Measurements from ENCODE around the gene TCL1B. TPM values are rescaled to one million over a fixed set of nuclear protein-coding genes. Genes with fewer than 3 reads are reported as not detected.
A peak's percentile ranks its signal among the peaks of the same experiment; 100 is the strongest.

The TCL1B gene
- total and polyA plus RNA-seq, 4 donors, result 0.19 TPM; not detected in 3

DNA sequence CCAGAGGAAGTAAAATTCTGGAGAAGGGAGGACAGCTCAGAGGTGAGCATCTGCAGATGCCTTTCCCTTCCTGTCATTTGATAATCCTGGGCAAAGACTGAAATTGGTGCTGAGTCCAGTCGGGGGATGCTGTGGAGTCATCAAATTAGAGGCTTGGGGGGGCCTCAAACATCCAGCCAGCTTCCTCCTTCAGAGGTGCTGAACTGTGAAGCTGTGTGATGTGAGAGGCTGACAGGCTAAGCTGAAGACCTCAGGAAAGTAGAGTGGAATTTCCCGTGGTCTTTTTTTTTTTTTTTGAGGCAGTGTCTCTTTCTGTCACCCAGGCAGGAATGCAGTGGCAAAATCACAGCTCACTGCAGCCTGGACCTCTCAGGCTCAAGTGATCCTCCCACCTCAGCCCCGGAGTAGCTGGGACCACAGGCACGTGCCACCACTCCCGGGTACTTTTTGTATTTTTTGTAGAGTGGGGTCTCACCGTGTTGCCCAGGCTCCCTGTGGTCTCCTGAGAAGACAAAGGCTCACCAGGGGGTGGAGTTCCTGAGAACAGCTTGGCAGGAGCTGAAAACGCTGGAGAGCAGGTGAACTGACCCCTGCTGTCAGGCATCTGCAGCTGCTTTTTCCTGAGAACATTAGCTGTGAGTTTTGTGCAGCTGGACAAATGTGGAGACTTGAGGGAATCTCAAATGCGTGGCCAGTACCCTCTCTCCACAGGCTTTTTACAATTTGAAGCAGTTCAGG, 6.1 kb upstream of the TCL1B start:
- no peak overlapping the region for H3K9ac ChIP-seq (ENCODE audit: low read depth in 1 of 2, low read length in 2 of 2)
- TF ChIP-seq, protein P1, sequence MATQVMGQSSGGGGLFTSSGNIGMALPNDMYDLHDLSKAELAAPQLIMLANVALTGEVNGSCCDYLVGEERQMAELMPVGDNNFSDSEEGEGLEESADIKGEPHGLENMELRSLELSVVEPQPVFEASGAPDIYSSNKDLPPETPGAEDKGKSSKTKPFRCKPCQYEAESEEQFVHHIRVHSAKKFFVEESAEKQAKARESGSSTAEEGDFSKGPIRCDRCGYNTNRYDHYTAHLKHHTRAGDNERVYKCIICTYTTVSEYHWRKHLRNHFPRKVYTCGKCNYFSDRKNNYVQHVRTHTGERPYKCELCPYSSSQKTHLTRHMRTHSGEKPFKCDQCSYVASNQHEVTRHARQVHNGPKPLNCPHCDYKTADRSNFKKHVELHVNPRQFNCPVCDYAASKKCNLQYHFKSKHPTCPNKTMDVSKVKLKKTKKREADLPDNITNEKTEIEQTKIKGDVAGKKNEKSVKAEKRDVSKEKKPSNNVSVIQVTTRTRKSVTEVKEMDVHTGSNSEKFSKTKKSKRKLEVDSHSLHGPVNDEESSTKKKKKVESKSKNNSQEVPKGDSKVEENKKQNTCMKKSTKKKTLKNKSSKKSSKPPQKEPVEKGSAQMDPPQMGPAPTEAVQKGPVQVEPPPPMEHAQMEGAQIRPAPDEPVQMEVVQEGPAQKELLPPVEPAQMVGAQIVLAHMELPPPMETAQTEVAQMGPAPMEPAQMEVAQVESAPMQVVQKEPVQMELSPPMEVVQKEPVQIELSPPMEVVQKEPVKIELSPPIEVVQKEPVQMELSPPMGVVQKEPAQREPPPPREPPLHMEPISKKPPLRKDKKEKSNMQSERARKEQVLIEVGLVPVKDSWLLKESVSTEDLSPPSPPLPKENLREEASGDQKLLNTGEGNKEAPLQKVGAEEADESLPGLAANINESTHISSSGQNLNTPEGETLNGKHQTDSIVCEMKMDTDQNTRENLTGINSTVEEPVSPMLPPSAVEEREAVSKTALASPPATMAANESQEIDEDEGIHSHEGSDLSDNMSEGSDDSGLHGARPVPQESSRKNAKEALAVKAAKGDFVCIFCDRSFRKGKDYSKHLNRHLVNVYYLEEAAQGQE (IDR thresholded peaks at IDR 0.05), result no peak
- H3K27me3 ChIP-seq (ENCODE audit: control insufficient read depth in 4 of 4, insufficient read depth in 4 of 4, low read length in 3 of 4), result peaks cover 0 to 3% (median 0%) of the 10 kb centered on the region in 4 donors
- no peak for DNase-seq (ENCODE audit: low spot score)
- H3K9me3 ChIP-seq (ENCODE audit: control insufficient read depth in 4 of 4, low read length in 3 of 4), result peaks cover 0 to 4% (median 0%) of the 10 kb centered on the region in 4 donors
- WGBS, result 27% methylated on average over 8 of the region's 8 CpGs
- H3K4me3 ChIP-seq (ENCODE audit: low read depth in 1 of 3, low read length in 3 of 3), result no peak overlapping the region
- H3K4me1 ChIP-seq (ENCODE audit: control insufficient read depth in 4 of 4, insufficient read depth in 4 of 4, low read length in 3 of 4), result no peaks in the 10 kb centered on the region
- no peak overlapping the region for H3K27ac ChIP-seq (ENCODE audit: low read depth in 1 of 2, low read length in 2 of 2)
- H3K36me3 ChIP-seq (ENCODE audit: control insufficient read depth in 4 of 4, insufficient read depth in 3 of 4, low read depth in 1 of 4, low read length in 3 of 4), result no peaks in the 10 kb centered on the region

- Histone ChIP-seq H3K4me3 (ENCODE audit: low read depth in 1 of 3, low read length in 3 of 3) (no peak overlapping the region), H3K27me3 (ENCODE audit: control insufficient read depth in 4 of 4, insufficient read depth in 4 of 4, low read length in 3 of 4) (peaks cover 0 to 3% (median 0%) of the 10 kb centered on the region in 4 donors), H3K36me3 (ENCODE audit: control insufficient read depth in 4 of 4, insufficient read depth in 3 of 4, low read depth in 1 of 4, low read length in 3 of 4) (no peaks in the 10 kb centered on the region), H3K9me3 (ENCODE audit: control insufficient read depth in 4 of 4, low read length in 3 of 4) (peaks cover 0 to 4% (median 0%) of the 10 kb centered on the region in 4 donors), H3K27ac (ENCODE audit: low read depth in 1 of 2, low read length in 2 of 2) (no peak overlapping the region), H3K4me1 (ENCODE audit: control insufficient read depth in 4 of 4, insufficient read depth in 4 of 4, low read length in 3 of 4) (no peaks in the 10 kb centered on the region), H3K9ac (ENCODE audit: low read depth in 1 of 2, low read length in 2 of 2) (no peak overlapping the region)
- WGBS, result 92% methylated on average over 2 of the region's 2 CpGs
- TF ChIP-seq, protein P1 (IDR thresholded peaks at IDR 0.05), result no peak
- no peak for TF ChIP-seq ATF3 (IDR thresholded peaks at IDR 0.05)
- no peak for TF ChIP-seq NR2F2 (IDR thresholded peaks at IDR 0.05)
- TF ChIP-seq FOXA1 (IDR thresholded peaks at IDR 0.05), result no peak
- no peak for TF ChIP-seq RAD21 (IDR thresholded peaks at IDR 0.05)
- no peak for TF ChIP-seq HNF4G (IDR thresholded peaks at IDR 0.05)
- TF ChIP-seq JUND (IDR thresholded peaks at IDR 0.05), result no peak
- TF ChIP-seq HNF4A (conservative IDR thresholded peaks at IDR 0.05), result no peak
- TF ChIP-seq YY1 (IDR thresholded peaks at IDR 0.05), result no peak
- no peak for DNase-seq (ENCODE audit: low spot score)
Observed at GRCh38 chr14:95681153-95681552, 5.1 kb upstream of the TCL1B start.

GRCh38 chr14:95683793-95684192, 2.4 kb upstream of the TCL1B start:
- no peaks in the 10 kb centered on the region for H3K4me1 ChIP-seq (ENCODE audit: control insufficient read depth in 4 of 4, insufficient read depth in 4 of 4, low read length in 3 of 4)
- DNase-seq (ENCODE audit: low spot score), result peak; percentile 55
- H3K4me3 ChIP-seq (ENCODE audit: low read depth in 1 of 3, low read length in 3 of 3), result no peak overlapping the region
- no peaks in the 10 kb centered on the region for H3K9me3 ChIP-seq (ENCODE audit: control insufficient read depth in 4 of 4, low read length in 3 of 4)
- peaks cover 0 to 3% (median 0%) of the 10 kb centered on the region in 4 donors for H3K27me3 ChIP-seq (ENCODE audit: control insufficient read depth in 4 of 4, insufficient read depth in 4 of 4, low read length in 3 of 4)
- H3K27ac ChIP-seq (ENCODE audit: low read depth in 1 of 2, low read length in 2 of 2), result no peak overlapping the region
- 32% methylated on average over 4 of the region's 4 CpGs for WGBS
- H3K36me3 ChIP-seq (ENCODE audit: control insufficient read depth in 4 of 4, insufficient read depth in 3 of 4, low read depth in 1 of 4, low read length in 3 of 4), result no peaks in the 10 kb centered on the region
- H3K9ac ChIP-seq (ENCODE audit: low read depth in 1 of 2, low read length in 2 of 2), result no peak overlapping the region
- TF ChIP-seq ATF3 (IDR thresholded peaks at IDR 0.05) (no peak), HNF4A (conservative IDR thresholded peaks at IDR 0.05) (no peak), JUND (IDR thresholded peaks at IDR 0.05) (no peak), NR2F2 (IDR thresholded peaks at IDR 0.05) (no peak), FOXA2 (IDR thresholded peaks at IDR 0.05) (no peak), CTCF (IDR thresholded peaks at IDR 0.05; ENCODE audit: low read depth, low read length, missing input control) (peak; percentile 62), MAX (IDR thresholded peaks at IDR 0.05) (no peak)
- TF ChIP-seq, protein P1 (IDR thresholded peaks at IDR 0.05), result no peak

Measured in liver (tissue), 9 donors.